GM18868 (cell line): Measurements from ENCODE around the gene FRZB.

Experiments used
- ATAC-seq: cut with Tn5 transposase; IDR thresholded peaks from one replicate; pipeline ENCODE4 v1.9.1; 2021; ENCODE audit warnings: mild to moderate bottlenecking, moderate library complexity; ENCODE audit not compliant: unreplicated experiment

The FRZB gene

GRCh38 chr2:182804128-182804527 is 62.3 kb downstream of the FRZB start:
- no peak for ATAC-seq

GRCh38 chr2:182798736-182799135 is 67.7 kb downstream of the FRZB start:
- no peak for ATAC-seq

GRCh38 chr2:182792441-182792840 is 74.0 kb downstream of the FRZB start:
- no peak for ATAC-seq

- peak; percentile 62 for ATAC-seq
Observed at GRCh38 chr2:182784777-182785176, 81.7 kb downstream of the FRZB start.

GRCh38 chr2:182784058-182784706 is 82.3 kb downstream of the FRZB start:
- peak; percentile 15 for ATAC-seq
